Measurements from ENCODE around the gene PLIN5. TPM values are rescaled to one million over a fixed set of nuclear protein-coding genes. Genes with fewer than 3 reads are reported as not detected.
A peak's percentile ranks its signal among the peaks of the same experiment; 100 is the strongest.

Gene PLIN5
- total RNA-seq (2014; rRNA removed; shearing (Covaris generic)): 0.86 and 4.5 TPM in 2 replicates

GRCh38 chr19:4534836-4535658, at the start of gene PLIN5:
PLIN5 (minus strand) TSS chr19:4535224; CDS start chr19:4534074, 1,150 bp downstream.
- DNase-seq (ENCODE audit: low spot score): peak; percentile 80

GRCh38 chr19:4583961-4584669, 49.1 kb upstream of the PLIN5 start:
- no peak for DNase-seq (ENCODE audit: low spot score)

- no peak for DNase-seq (ENCODE audit: low spot score)
Observed at GRCh38 chr19:4582980-4583842, 48.2 kb upstream of the PLIN5 start.

- DNase-seq (ENCODE audit: low spot score): no peak
Observed at GRCh38 chr19:4581666-4582553, 46.9 kb upstream of the PLIN5 start.

- no peak for DNase-seq (ENCODE audit: low spot score)
Observed at GRCh38 chr19:4580961-4581665, 46.1 kb upstream of the PLIN5 start.

- no peak for DNase-seq (ENCODE audit: low spot score)
Observed at GRCh38 chr19:4580021-4580901, 45.2 kb upstream of the PLIN5 start.

- no peak for DNase-seq (ENCODE audit: low spot score)
Observed at GRCh38 chr19:4579389-4579788, 44.4 kb upstream of the PLIN5 start.

GRCh38 chr19:4578552-4579248, 43.7 kb upstream of the PLIN5 start:
- no peak for DNase-seq (ENCODE audit: low spot score)

GRCh38 chr19:4577020-4577782, 42.2 kb upstream of the PLIN5 start:
- no peak for DNase-seq (ENCODE audit: low spot score)

GRCh38 chr19:4576016-4576933, 41.3 kb upstream of the PLIN5 start:
- DNase-seq (ENCODE audit: low spot score): peak; percentile 55

GRCh38 chr19:4575267-4576015, 40.4 kb upstream of the PLIN5 start:
- DNase-seq (ENCODE audit: low spot score): peak; percentile 25

GRCh38 chr19:4573682-4574081, 38.7 kb upstream of the PLIN5 start:
- DNase-seq (ENCODE audit: low spot score): no peak

- no peak for DNase-seq (ENCODE audit: low spot score)
Observed at GRCh38 chr19:4571305-4571917, 36.4 kb upstream of the PLIN5 start.

- DNase-seq (ENCODE audit: low spot score): no peak
Observed at GRCh38 chr19:4570916-4571304, 35.9 kb upstream of the PLIN5 start.

GRCh38 chr19:4570402-4570801, 35.4 kb upstream of the PLIN5 start:
- no peak for DNase-seq (ENCODE audit: low spot score)

- DNase-seq (ENCODE audit: low spot score): no peak
Observed at GRCh38 chr19:4568886-4569285, 33.9 kb upstream of the PLIN5 start.

All from HT-29 (cell line).